Erythroblast (primary cell): Measurements from ENCODE around the gene TMEM242.

Experiments
- DNase-seq, 2 experiments: peaks; one replicate each; lab custom pipeline; 2025; lab: John Stamatoyannopoulos, UW
- GATA1 ChIP-seq: IDR thresholded peaks from 2 replicates; pipeline ENCODE4 v1.6.1; 2011; ENCODE audit warnings: low read depth, mild to moderate bottlenecking, control low read depth, low read length, moderate library complexity
- POLR2A ChIP-seq: IDR thresholded peaks from 2 replicates; pipeline ENCODE4 v1.6.1; 2011; ENCODE audit warnings: mild to moderate bottlenecking, low read length

TMEM242 gene

DNA sequence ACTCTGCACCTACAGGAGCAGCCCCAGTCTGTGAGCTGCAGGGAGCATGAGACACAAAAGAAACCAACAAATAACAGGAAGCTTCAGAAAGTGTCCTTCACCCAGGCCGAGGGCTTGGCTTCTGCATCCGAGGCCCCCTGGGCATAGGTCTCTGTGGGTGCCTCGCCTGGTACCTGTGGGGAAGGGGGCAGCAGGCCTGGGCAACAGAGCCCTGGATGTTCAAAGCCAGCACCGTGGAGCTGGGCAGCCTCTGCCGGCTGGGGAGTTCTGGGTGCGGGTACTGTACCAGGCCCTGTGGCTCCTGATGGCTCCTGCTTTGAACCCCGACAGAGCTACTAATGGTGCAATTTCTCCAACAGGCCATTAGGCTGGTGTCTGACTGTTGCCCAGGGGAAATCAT is 55.7 kb downstream of the TMEM242 start:
- DNase-seq = no peak
- TF ChIP-seq POLR2A (no peak), GATA1 (no peak)

DNA sequence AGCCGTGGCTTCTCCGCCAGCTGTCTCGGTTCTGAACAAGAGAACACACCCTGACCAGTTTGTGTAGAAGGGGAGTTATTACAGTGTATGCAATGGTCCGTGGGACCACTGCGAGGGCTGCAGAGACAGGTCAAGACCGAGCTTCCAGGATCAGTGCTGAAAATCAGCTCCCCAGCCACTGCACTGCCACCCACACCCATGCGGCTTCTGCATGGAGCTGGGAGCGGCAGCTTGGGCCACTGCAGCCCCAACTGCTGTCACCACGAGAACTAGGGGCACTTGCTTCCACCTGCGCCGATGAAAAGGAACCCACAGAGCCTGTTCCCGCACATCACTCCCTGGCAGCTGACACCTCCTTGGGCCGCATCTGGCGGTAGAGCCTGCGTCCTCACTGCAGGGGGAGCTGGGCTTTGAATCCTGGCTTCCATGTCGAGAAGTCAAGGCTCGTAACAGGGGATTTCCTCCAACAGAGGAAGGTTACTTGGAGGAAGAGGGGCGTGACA is 56.2 kb downstream of the TMEM242 start:
- TF ChIP-seq GATA1 (no peak), POLR2A (no peak)
- DNase-seq = no peak

DNA sequence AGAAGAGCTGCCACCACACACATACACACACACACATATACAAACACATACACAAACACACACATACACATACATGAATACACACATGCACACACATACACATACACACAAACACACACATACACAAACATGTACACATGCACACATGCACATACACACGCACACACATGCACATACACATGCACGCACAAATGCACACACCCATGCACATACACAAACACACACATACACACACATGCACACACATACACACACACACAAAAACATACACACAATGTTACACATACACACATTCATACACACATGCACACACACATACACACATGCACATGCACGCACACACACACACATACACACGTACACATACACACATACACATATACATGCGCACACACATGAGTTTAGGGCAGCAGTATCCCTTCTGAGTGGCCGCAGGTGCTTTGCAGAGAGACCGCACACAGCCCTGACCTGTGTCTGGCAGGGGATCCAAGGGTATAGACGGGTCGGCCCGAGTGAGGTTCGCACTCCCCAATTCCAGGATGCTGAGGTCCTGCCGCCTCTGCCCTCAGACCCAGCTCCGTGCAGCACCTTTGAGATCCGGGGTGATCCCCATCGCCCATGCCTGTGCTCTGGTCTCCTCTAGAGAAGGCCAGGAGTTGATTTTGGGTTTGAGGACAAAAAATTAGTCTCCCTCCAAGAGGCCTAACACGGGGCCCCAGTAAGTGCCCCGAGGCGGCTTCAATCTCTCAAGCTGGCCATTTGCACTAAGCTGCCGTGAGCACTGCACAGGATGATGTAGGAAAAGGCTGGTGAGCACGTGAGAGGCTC is 56.8 kb downstream of the TMEM242 start:
- no peak for DNase-seq
- TF ChIP-seq GATA1 (no peak), POLR2A (no peak)

DNA sequence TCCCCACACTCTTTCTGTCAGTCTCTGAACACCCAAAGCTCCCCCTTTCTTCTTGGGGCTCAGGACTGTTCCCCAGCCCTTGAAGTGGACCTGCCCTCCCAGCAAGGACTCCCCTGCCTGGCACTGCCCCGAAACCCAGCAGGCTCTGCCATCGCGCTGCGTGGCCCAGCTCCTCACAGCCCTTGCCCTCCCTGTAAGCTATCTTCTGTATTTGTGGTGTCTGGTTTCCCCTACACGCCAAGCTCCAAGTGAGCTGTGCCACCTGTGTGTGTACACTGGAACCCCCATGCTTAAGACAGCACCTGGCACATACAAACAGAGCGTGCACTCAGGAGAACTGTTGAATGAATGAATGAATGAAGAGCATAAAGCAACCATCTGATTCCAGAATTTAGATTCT is 57.7 kb downstream of the TMEM242 start:
- DNase-seq = no peak
- TF ChIP-seq GATA1 (no peak), POLR2A (no peak)

- no peak for TF ChIP-seq POLR2A
- TF ChIP-seq GATA1 = no peak
- DNase-seq = no peak
Measured at GRCh38 chr6:157265186-157265585, 58.1 kb downstream of the TMEM242 start.

GRCh38 chr6:157264701-157265100 is 58.6 kb downstream of the TMEM242 start:
- TF ChIP-seq GATA1 (no peak), POLR2A (no peak)
- no peak for DNase-seq

DNA sequence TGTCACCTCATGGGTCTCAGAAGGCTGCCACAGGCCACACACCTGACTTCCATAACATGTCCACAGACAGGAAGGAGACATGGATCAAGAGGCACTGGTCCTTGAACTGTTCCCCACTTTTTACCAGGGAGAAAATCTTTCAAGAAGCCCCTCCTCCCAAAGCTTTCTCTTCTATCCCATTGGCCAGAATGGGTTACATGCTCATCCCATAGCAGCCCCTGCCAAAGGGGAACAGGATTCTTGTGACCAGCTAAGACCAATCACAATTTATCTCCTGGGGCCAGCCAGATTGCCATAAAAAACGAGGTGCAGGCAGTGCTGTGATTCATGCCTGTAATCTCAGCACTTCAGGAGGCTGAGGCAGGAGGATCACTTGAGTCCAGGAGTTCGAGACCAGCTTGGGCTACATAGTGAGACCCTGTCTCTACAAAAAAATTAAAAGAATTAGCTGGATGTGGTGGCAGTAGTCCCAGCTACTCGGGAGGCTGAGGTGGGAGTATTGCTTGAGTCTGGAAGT is 59.4 kb downstream of the TMEM242 start:
- no peak for DNase-seq
- TF ChIP-seq POLR2A (no peak), GATA1 (no peak)

- no peak for DNase-seq
- TF ChIP-seq POLR2A (no peak), GATA1 (no peak)
Measured at GRCh38 chr6:157263146-157263545, 60.2 kb downstream of the TMEM242 start.

DNA sequence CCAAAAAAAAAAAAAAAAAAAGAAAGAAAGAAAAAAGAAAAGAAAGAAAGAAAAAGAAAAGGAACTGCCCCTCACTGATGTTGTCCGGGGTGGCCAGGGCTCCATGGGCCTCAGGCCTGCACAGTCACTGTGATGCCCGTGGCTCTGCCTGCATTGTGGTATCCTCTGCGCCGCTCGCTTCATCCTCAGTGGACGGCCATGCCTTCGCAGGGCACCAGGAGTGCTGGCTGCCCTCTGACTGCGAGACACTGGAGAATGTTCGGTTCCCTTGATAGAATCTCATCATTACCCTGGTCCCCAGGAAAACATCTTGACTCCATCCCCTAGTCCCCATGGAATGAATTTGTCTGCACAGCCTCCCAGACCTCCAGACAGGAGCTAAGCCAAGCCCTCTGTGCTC is 61.7 kb downstream of the TMEM242 start:
- no peak for DNase-seq
- TF ChIP-seq POLR2A (no peak), GATA1 (no peak)

DNA sequence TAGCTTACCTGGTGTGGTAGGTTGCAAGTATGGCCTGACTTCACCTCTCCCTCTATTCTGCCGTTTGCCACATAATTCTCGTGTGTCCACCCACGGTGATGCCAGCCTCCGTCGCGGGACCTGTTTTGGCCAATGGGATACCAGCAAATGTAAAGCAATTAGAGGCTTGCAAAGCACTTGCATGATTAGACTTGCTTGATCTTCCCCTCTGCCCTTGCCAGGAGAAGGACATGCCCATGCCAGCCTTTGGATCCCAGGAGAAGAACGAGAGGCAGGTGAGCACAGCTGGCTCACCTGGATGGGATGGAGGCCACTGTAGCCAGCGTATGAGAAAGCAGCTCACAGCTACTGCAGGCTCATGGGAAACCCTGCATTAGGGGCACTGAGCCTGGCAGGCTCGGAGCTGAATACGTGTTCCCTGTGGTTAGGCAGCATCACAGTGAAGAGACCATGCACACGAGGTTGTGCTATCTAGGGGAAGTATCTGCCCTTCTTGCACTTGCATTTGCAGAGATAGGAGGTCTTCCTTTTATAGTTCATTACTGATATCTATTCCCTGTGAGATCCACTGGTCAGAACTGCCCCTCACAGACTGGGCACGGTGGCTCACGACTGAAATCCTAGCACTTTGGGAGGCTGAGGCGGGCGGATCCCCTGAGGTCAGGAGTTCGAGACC is 62.4 kb downstream of the TMEM242 start:
- TF ChIP-seq GATA1 (no peak), POLR2A (no peak)
- no peak for DNase-seq

- no peak for DNase-seq
- TF ChIP-seq GATA1 (no peak), POLR2A (no peak)
Measured at GRCh38 chr6:157259443-157259842, 63.9 kb downstream of the TMEM242 start.

- no peak for DNase-seq
- TF ChIP-seq POLR2A (no peak), GATA1 (no peak)
Measured at GRCh38 chr6:157258878-157259277, 64.4 kb downstream of the TMEM242 start.

- DNase-seq = no peak
- TF ChIP-seq POLR2A (no peak), GATA1 (no peak)
Measured at GRCh38 chr6:157255079-157255478, 68.2 kb downstream of the TMEM242 start.

- TF ChIP-seq POLR2A (no peak), GATA1 (no peak)
Measured at GRCh38 chr6:157254538-157254937, 68.8 kb downstream of the TMEM242 start.

DNA sequence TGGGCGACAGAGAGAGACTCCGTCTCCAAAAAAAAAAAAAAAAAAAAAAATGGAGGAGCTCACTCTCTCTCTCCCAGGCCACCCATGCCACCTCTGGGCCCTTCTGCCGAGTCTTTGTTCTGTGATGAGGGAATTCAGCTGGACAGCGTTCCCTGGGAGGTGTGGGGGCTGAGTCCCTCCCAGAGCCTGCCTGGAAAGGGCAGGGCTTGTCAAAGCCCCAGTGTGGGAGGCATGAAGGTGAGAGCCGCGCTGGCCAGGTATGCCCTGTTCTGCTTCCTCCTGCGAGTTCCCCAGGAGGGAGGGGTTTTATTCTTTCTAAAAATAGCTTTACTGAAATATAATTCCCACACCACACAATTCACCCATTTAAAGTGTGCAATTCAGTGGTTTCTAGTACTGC is 69.6 kb downstream of the TMEM242 start:
- no peak for DNase-seq
- TF ChIP-seq POLR2A (no peak), GATA1 (no peak)

More at GRCh38 chr6:157254538-157254937, 68.8 kb downstream of the TMEM242 start:
- no peak for DNase-seq

DNA sequence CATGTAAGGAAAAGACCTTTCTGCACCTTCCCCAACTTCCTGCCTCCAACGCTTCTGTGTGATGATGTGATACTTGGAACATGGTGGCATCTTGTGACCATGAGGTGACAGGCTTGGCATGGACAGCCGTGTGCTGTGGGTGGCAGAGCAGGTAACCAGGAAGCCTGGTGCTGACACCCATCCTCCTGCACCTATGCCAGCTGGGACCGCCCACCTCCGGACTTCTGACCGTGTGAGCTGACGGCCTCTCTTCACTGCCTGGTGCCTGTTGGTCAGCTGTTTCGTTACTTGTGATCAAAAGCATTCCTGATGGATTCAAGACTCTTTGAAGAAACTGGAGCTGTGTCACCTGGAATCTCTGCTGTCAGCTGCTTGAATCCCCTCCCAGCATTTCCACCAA is 70.3 kb downstream of the TMEM242 start:
- DNase-seq = no peak

More for the DNA sequence above, 70.3 kb downstream of the TMEM242 start:
- no peak for TF ChIP-seq GATA1
- no peak for TF ChIP-seq POLR2A
